ENCODE measurements around the gene KLF12.

The KLF12 gene

DNA sequence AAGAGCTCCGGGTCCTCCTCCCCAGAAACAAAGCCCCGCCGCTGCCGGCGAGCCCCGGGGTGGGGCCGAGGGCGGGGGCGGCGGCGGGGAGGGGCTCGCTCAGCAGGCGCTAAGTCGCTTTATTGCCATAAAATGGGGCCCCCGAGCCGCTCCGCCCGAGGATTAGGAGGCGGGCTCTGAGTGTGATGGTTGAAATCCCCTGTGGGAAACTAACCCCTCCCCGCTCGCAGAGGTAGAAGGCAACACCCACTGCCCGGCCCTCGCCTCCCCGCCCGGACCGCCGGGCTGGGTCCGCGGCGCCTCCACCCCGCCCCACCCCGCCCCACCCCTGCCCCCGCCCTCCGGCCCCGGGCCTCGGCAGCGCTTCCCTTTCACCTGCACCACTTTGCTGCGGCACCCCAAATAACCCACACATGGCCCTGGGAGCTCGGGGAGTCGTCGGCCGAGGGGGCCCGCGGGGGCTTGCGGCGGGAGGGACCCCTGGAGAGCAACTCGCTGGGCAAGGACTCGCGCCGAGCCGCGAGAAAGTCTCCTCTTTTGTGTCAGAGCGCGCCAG is at the start of gene KLF12:
Gene KLF12, minus strand, starts transcription at position 184 of the 556 bp plus-strand sequence.
- DNase-seq (ENCODE audit: low read depth, low spot score): peak; percentile 88

DNA sequence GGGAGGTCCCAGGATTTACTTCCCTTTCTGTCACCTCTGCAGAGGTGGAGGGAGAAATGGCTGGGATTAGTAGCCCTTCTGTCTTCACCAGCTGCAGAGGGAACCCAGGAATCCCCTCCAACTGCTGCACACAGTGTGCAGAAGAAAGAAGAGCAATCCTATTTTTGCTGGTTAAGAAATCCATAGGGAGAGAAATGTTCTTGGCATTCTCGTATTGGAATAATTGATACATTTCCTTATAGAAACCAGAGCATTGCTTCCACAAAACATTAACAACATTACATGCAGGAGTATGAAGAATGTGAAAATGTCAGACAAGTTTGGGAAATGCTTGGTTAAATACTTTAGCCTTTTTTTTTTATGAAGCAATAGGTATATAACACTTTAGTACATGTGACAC is 48.3 kb upstream of the KLF12 start:
- no peak for DNase-seq (ENCODE audit: low read depth, low spot score)

DNA sequence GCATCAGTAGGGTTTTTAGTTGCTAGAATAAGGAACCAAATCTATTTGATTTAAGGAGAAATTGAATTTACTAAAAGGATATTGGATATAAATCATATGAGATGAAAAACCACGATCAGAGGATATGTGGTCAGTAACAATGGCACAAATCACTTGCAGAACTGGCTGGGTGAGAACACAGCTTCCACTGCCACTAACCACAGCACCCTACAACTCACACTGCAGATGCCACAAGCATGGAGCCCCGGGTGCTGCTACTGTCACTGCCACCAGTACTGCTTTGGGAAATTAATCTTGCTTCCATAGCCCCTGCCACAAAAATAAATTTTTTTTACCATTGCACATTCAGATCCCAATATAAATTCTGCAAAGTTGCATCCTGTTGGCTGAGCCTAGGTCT is 40.6 kb upstream of the KLF12 start:
- DNase-seq (ENCODE audit: low read depth, low spot score): no peak

DNA sequence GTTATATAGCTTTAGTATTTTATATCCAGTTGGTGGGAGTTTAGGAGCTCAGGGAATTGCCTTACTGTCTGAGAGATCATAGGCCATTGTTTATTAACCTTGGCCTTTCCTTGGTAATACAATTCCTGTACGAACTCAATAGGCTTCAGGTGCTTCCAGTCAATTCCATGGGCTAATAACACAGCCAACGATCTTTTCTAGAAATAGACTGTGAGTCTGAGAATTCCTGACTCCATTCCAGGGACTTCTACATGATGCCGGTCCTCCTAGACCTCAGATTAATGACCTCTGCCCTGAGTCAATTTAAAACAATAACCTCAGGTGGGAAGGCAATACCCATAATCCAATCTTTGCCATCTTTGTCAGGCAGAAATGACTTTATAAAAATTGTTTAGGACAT is 39.6 kb upstream of the KLF12 start:
- DNase-seq (ENCODE audit: low read depth, low spot score): no peak

DNA sequence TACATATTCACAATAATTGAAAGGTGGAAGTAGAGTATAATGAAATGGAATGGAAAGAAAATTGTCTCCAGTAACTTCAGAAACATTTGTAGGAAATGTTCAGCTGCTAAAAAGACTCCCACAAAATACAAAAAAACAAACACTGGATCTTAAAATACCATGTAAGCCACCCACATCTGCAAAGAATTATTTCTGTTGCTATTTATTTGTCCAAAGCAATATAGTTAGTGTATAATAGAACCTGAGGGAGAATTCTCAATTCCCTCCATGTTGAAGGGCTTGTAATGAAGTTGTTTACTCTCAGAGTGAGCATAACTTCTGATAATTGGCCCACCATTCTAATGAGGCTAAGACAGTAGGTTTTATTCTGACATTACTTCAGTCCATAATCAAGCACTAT is 37.4 kb upstream of the KLF12 start:
- DNase-seq (ENCODE audit: low read depth, low spot score): no peak

DNA sequence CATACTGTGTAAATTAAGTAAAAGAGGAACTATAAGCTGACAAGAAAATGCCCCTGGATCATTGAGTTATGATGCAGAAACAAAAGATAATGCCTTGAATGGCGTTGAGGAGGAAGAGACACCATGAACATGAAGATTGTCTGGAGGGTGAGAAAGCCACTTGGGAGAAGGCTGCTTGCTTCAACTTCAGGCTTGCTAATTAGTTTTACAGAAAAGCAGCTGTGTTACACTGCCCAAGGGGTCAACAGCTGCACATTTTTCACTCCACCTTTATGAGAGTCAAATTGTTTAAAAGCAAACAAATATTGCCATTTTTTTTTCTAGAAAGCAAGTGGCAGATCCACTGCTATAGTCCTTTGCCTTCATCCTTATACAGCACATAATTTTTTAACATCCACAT is 35.5 kb upstream of the KLF12 start:
- DNase-seq (ENCODE audit: low read depth, low spot score): no peak

DNA sequence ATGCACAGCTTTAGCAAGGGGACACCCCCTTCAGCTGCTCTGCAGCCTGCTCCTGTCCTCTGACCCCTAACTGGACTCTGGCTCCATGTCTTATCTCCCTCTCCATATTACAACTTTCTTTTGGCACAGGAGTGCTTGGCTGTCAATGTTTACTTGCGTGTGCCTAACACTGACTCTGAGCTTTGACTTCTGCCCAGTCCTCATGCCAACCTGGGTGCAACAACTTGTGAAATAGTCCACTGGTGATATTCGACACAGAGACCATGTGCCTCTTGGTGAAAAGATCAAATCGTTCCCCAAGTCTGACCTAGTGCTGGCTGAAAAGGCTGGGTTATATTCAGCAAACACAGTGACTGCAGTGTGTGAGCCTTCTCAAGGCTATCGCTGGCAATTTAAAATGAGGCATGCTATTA is 34.1 kb upstream of the KLF12 start:
- DNase-seq (ENCODE audit: low read depth, low spot score): no peak

DNA sequence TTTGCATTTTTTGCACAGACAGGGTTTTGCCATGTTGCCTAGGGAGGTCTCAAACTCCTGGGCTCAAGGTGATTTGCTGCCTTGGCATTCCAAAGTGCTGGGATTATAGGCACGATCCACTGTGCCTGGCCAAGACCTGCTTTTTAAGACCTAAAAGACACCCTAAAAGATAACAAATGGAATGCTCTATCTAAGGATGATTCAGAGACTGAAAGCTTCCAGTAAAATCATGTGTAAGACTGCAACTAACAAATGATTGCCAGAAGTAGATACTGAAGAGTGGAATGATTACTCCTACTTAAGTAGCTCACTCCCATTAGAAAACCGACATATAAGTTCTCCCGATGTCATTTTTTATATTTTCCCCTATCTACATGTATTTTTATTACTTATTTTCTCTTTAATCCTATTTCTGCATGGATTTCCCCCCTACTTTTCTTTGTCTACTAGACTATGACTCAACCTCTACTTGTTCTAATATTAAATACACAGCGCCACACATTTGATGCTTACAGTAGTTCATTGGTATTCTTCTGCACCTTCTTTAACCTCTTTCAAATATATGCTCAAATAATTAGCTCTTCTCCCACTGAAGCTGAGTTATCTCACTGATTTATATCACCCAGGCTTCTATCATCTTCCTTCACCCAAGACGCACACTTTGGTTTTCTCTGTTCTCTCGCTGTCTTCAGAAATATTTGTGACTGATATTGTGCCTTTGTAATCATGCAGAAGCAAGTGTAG is 32.2 kb upstream of the KLF12 start:
- no peak for DNase-seq (ENCODE audit: low read depth, low spot score)

DNA sequence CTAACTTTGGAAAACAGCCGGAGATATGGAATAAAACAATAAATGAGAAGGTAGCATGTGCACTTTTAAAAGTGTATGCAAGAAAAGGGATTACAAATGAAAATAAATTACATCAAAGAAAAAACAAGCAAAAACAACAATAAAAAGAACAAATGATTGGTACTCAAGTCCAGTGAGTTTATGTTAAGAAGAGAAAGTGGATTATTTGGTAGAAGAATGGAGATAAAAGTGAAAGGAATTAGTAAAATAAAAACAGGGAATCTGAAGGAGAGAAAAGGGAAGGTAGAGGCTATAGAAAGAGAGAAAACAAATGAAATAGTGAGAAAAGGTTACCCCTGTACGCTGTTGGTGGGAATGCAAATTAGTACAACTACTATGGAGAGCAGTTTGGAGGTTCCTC is 28.6 kb upstream of the KLF12 start:
- no peak for DNase-seq (ENCODE audit: low read depth, low spot score)

DNA sequence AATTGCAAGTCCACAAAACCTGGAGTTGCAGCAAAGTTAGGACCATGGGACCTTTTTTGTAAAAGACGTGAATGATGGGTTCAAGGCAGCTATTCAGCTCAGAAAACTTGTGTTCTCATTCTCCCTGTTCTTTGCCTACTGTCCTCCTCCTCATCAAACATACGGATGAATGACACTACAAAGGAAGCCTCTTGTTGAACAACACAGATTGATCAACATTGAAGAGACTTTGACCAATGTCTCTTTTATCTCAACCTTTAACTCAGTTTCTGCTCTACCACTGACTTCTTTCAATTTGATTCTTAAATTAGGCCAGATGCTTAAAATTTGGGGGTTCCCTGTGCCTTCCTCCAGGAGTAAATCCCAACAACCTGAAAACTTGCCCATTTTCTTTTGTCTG is 27.9 kb upstream of the KLF12 start:
- no peak for DNase-seq (ENCODE audit: low read depth, low spot score)

DNA sequence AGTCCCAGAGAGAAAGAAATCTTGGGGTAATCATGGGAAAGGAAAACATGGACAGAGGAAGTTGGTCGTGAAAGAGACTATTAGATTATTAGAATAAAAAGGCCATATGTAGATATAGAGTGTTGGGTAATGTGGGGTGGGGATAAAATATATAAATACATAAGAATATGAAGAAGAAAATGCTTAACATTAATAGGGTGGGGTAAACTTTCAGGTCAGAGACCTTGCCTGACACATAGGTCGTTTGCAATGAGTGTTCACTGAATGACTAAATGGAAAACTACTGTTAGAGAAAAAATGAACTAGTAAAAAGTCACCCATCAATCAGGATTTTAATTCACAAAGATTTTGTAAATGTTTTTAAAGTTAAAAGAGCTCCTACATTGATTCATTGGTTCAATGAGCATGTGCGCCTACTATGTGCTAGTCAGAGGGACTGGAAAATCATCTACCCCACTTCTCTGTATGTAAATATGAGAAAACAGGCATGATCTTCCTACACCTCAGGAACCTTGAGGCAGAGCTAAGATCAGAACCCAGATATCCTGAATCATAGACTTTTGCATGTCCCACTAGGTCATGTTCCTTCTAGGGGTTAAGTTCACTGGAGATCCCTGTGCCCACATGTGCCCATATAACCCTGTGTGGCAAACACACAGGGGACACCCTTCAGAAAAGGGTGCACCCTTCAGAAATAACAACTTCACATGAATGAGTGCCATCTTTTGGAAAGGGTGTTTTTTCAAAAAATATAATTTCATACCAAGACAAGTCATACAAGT is 24.6 kb upstream of the KLF12 start:
- DNase-seq (ENCODE audit: low read depth, low spot score): no peak

DNA sequence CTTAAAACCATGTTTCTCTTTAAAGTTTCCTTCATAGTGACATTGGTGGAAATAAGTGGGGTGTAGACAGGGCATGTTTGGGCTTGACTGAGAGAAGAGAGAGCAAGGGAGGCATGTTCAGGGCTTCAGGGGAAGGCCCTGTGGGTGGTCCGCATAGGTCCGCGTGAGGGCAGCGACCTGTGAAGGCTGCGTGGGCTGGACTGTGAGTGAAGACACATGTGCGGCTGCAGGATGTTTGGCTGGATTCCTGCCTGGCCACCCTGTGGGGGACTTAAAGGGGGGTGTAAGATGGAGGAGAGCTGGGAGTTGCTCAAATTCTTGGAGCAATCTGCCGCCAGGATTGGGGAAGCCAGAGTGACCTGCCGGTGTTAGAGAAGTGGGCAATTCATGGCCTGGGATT is 23.8 kb upstream of the KLF12 start:
- peak; percentile 51 for DNase-seq (ENCODE audit: low read depth, low spot score)

DNA sequence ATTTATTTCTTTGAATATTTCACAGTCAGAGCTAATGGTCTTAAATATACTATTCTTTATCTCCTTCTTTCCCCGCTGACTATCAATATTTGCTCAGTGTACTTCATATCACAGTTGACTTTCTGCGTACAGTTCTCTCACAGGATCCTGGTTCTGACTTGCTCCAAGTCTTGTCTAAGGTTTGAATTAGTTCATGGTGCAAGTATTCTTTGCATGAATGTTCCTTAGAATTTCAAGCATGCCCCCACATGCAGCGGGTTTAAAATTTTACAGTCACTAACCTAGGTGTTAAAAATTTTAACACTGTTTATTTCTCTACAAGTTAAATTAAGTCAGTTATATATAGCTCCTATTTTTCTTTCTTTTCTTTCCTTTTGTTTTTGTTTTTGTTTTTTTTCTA is 20.8 kb upstream of the KLF12 start:
- DNase-seq (ENCODE audit: low read depth, low spot score): no peak

DNA sequence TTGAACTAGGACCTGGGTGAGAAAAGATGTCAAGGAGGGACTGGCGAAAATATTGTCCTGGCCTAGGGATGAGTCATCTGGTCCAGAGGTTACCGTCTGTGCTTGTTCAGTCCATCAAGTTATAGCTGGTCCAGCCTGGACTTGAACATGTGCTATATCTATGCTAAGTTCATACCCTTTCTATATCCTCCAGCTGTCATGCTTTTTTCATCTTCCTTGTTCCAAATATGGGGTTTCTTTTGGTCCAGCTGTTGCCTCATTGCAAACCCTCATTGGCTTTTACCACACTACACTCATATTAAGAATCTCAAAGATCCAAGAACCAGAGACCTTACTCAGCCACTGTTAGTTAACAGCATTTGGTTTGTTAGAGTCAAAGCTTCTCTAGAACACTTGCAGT is 19.1 kb upstream of the KLF12 start:
- no peak for DNase-seq (ENCODE audit: low read depth, low spot score)

DNA sequence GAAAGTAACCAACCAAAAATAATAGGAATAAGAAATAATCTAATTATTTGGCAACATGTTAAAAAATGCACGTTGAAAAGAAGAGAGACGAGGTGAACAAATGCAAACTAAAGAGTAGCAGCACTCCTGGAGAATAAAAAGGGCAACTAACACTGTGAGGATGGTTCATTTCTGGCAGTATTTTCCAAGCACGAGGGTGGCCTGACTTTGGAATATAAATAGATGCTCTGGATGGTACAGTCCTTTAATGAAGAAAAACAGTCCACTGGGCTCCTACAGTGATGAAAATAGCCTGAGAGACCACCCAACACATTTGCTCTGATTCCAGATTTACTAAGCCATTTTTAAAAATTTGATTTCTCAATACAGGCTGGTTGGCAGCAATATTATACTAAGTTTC is 17.7 kb upstream of the KLF12 start:
- no peak for DNase-seq (ENCODE audit: low read depth, low spot score)

DNA sequence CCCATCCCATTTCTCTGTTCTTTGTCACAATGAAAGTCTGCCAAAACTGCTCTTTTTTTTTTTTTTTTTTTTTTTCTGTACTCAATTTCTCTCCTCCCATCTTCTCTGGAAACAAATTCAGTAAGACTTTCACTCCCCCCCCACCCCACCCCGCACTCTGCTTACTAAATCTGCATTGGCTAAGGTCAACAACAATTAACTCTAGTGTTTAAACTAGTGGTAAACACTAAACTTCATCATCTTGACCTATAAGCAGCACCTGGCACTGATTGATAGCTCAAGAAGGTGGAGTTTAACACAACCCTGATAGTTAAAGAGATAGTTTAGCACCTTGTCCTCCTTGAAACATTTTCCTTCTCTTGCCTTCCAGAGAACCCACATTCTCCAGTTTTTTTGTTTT is 14.1 kb upstream of the KLF12 start:
- no peak for DNase-seq (ENCODE audit: low read depth, low spot score)

DNA sequence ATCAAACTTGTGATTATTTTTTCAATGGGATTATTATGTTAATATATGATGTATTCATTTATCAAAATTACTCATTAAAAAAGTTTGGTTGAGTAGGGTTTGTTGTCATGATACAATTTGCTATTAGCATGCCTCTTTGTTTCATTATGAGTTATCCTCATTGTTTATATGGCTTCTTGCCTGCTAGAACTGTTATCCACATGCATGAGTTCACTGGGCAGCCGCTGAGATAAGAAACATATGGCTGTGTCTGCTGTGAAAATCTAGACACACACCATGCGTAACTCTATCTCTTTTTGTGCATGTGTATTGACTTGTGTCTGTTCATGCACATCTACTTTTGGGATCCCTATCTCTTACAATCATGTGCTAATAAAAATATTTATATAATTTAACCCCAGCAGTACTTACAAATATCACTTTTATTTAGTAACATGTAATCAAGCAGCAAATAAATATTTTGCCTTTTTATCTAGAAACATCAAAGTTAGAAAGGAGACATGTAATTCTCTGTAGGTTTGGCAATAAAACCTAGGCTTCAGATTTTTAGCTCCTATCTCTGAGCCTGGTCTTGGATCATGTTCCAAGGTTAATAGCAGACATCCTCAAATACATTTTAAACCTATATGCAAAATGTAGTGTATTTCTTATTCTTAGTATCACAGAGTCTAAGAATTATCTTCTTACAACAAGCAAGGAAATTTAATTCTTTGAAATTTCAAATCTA is 11.2 kb upstream of the KLF12 start:
- no peak for DNase-seq (ENCODE audit: low read depth, low spot score)

DNA sequence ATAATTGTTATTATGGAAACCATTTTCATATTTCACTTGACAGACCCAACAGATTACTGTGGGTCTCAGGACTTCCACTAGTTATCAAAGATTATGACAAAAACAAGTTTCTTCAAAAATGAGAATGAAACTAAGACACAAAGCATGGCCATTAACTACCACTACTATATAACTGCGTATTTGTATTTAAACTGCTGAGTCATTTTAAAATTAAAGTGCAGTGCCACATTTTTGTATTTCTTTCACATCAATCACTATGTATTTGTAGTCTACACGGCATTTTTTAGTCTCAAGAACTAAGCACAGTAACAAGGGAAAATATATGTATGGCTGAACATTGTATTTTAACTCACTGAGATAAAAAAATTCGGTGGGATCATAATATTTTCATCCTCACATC is 10.1 kb upstream of the KLF12 start:
- DNase-seq (ENCODE audit: low read depth, low spot score): no peak

DNA sequence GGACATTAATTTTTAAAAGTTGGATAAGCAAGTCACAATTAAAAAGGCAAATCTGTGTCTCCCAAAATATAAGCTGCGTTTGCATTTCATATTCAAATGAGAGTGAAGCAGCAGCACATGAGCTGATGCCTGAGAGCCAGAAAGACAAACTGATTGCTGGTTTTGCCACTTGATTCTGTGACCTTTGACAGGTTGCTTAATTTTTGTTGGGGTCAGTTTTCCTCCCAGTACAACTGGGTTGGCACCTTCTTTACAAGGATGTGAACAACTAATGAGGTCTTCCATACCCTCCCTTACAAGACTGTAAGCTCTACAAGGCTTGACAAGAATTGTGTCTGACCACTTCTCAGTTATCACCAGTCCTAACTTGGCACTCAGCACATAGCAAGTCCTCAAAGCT is 8.1 kb upstream of the KLF12 start:
- no peak for DNase-seq (ENCODE audit: low read depth, low spot score)

DNA sequence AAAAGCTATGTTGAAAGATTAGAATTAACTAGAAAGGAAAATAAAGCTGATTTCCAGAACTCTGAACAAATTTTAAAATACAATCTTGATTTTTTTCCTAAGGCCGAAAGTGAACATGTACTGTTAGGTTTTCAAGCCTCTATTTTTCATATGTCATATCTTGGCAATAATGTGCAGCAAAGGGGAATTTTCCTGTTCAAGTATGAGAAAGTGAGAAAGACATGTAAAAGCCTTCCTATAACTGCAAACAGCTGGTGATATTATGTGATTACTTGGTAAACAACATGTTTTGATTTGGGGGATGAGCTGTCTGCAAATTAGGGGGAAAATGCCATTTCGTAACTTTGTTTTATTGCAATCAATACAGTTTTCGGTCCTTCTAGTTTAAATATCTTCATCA is 4.0 kb upstream of the KLF12 start:
- DNase-seq (ENCODE audit: low read depth, low spot score): no peak

DNA sequence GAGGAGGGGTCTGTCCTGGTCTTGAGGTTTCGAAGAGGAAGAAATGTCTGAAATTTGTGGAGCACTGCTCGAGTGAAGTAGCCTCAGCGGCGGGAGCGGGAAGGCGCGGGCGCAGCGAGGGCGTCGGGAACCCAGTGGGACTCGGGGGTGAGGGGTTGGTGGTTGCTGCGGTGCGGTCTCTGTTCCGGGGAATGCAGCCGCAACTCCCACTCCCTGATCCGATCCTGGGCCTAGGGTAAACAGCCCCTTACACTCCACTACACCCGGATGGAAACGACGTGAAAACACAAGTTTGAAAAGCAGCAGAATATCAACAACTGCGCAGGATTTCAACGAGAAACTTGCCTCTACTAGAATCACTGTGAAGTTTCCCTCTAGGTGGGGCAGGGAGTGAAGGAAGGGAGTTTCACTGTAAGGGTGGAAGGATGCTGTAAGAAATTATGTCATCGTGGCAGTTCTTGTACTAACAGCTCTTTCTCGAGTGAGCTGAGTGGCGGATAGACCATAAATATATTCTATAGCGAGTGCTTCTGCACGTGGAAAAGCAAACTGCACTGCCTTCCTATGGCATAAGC is 2.0 kb upstream of the KLF12 start:
- no peak for DNase-seq (ENCODE audit: low read depth, low spot score)

All from smooth muscle cell of the brain vasculature (primary cell).